WERI-Rb-1 (cell line): ENCODE measurements around the gene OSBPL10.

Source experiments
- DNase-seq: peaks from one replicate; pipeline ENCODE4 v3.0.0-alpha.2; 2020
- H3K27ac ChIP-seq: fragments of 250-450 bp; sonication (Bioruptor Pico); 2 replicates; pipeline ENCODE4 v1.5.1; 2020; ENCODE audit warnings: mild to moderate bottlenecking, moderate library complexity
- H3K27me3 ChIP-seq: fragments of 250-450 bp; sonication (Bioruptor Pico); 2 replicates; pipeline ENCODE4 v1.5.1; 2021; ENCODE audit warnings: mild to moderate bottlenecking, low read depth, moderate library complexity; ENCODE audit not compliant: insufficient read depth, severe bottlenecking
- H3K36me3 ChIP-seq: fragments of 250-450 bp; sonication (Bioruptor Pico); 2 replicates; pipeline ENCODE4 v1.5.1; 2020; ENCODE audit warnings: mild to moderate bottlenecking, moderate library complexity
- H3K4me3 ChIP-seq: 2 replicates; pipeline ENCODE4 v1.5.1; 2011; ENCODE audit warnings: low read depth, mild to moderate bottlenecking, control low read depth, low read length
- H3K9me3 ChIP-seq: fragments of 250-450 bp; sonication (Bioruptor Pico); 2 replicates; pipeline ENCODE4 v1.5.1; 2021; ENCODE audit warnings: mild to moderate bottlenecking, moderate library complexity; ENCODE audit not compliant: severe bottlenecking
- TF ChIP-seq, protein P1 (sequence below): IDR thresholded peaks from 2 replicates; pipeline ENCODE4 v1.5.1; 2011; ENCODE audit warnings: low read depth, mild to moderate bottlenecking, control low read depth, inconsistent platforms, low read length

Gene OSBPL10

DNA sequence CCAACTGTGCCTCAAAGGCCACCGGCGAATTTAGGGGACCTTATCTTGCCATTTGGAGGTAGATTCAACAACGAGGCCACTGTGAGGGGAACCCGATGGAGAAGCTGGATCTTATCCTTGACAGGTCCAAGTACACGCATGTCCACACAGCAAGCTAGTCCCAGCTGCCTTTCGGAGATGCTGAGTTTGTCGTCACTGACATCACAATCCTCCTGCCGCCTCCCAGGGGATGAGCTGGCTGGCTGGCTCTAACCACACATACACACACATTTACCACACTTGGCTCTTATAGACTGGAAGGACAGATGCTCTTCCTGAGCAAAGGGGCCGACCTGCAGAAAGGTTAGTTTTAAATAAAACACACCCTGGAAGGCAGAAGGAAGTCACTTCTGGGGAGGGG lies 272.1 kb downstream of the OSBPL10 start:
- TF ChIP-seq, protein P1, sequence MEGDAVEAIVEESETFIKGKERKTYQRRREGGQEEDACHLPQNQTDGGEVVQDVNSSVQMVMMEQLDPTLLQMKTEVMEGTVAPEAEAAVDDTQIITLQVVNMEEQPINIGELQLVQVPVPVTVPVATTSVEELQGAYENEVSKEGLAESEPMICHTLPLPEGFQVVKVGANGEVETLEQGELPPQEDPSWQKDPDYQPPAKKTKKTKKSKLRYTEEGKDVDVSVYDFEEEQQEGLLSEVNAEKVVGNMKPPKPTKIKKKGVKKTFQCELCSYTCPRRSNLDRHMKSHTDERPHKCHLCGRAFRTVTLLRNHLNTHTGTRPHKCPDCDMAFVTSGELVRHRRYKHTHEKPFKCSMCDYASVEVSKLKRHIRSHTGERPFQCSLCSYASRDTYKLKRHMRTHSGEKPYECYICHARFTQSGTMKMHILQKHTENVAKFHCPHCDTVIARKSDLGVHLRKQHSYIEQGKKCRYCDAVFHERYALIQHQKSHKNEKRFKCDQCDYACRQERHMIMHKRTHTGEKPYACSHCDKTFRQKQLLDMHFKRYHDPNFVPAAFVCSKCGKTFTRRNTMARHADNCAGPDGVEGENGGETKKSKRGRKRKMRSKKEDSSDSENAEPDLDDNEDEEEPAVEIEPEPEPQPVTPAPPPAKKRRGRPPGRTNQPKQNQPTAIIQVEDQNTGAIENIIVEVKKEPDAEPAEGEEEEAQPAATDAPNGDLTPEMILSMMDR, result no peak
- DNase-seq, result no peak
- Histone ChIP-seq H3K9me3 (peaks cover 3% of the 10 kb centered on the region), H3K36me3 (no peaks in the 10 kb centered on the region), H3K27ac (no peak overlapping the region), H3K27me3 (no peaks in the 10 kb centered on the region), H3K4me3 (no peak overlapping the region)

GRCh38 chr3:31707286-31707685 lies 273.8 kb downstream of the OSBPL10 start:
- no peak overlapping the region for H3K27ac ChIP-seq
- TF ChIP-seq, protein P1, result no peak
- no peaks in the 10 kb centered on the region for H3K27me3 ChIP-seq
- DNase-seq, result no peak
- H3K36me3 ChIP-seq, result no peaks in the 10 kb centered on the region
- no peak overlapping the region for H3K4me3 ChIP-seq
- H3K9me3 ChIP-seq, result no peaks in the 10 kb centered on the region

- TF ChIP-seq, protein P1, result no peak
- Histone ChIP-seq H3K36me3 (no peaks in the 10 kb centered on the region), H3K9me3 (no peaks in the 10 kb centered on the region), H3K27me3 (no peaks in the 10 kb centered on the region), H3K4me3 (no peak overlapping the region), H3K27ac (no peak overlapping the region)
- no peak for DNase-seq
These were observed 275.3 kb downstream of the OSBPL10 start for GRCh38 chr3:31705736-31706135.

- TF ChIP-seq, protein P1, result no peak
- DNase-seq, result no peak
- no peaks in the 10 kb centered on the region for H3K9me3 ChIP-seq
- no peak overlapping the region for H3K27ac ChIP-seq
- no peak overlapping the region for H3K4me3 ChIP-seq
- H3K27me3 ChIP-seq, result no peaks in the 10 kb centered on the region
- no peaks in the 10 kb centered on the region for H3K36me3 ChIP-seq
These were observed 276.4 kb downstream of the OSBPL10 start for GRCh38 chr3:31704591-31705179.

DNA sequence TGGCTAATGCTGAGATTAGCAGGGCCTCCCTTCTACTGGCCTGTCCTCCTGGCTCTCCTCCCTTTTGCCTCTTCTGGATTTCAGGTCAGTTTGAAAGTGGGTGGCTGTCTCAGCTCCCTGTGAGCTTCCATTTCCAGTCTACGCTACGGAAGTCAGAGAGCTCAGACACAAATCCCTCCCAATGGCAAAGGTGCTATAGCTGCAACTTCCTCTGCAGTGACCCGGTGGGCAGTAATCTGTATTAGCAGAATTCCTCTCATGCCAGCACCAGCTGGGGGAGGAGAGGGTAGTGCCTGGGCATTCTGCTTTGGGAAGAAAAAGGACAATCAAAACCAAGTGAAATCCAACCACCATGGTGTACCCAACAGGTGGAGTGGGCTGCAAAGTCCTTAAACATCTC lies 276.9 kb downstream of the OSBPL10 start:
- TF ChIP-seq, protein P1, result no peak
- Histone ChIP-seq H3K27me3 (no peaks in the 10 kb centered on the region), H3K27ac (no peak overlapping the region), H3K36me3 (no peaks in the 10 kb centered on the region), H3K4me3 (no peak overlapping the region), H3K9me3 (no peaks in the 10 kb centered on the region)
- no peak for DNase-seq

DNA sequence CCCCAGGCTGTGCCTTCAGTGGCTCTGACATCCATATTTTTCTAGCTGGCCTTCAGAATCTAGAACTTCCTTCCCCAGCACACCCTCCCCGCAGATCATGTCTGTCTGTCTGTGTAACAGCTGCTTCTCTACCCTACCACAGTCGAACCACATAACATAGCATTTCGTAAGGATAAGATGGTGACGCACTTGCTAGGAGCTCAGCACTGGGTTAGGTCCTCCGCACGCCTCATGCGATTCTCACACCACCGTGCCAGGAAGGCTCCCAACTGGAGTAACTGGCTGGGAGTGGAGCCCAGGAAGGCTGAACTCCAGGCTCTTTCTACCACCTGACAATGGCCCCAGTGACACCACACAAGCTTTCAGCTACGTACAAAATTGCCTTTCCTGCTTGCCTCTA lies 279.8 kb downstream of the OSBPL10 start:
- no peaks in the 10 kb centered on the region for H3K27me3 ChIP-seq
- DNase-seq, result no peak
- TF ChIP-seq, protein P1, result no peak
- no peaks in the 10 kb centered on the region for H3K9me3 ChIP-seq
- no peak overlapping the region for H3K4me3 ChIP-seq
- H3K27ac ChIP-seq, result no peak overlapping the region
- H3K36me3 ChIP-seq, result no peaks in the 10 kb centered on the region
